Loucy (cell line): Measurements from ENCODE around the gene ADAM8.

Experiments
- H2AFZ ChIP-seq: fragments of 200-600 bp; sonication (generic); 2 replicates; pipeline ENCODE4 v1.6.0; 2016; ENCODE audit warnings: antibody characterized with exemption, mild to moderate bottlenecking, low read length, moderate library complexity
- H3F3A ChIP-seq: fragments of 200-600 bp; 2 replicates; pipeline ENCODE4 v1.6.0; 2016; ENCODE audit warnings: antibody characterized with exemption, low read depth, mild to moderate bottlenecking
- H3K27me3 ChIP-seq: fragments of 200-600 bp; sonication (generic); 2 replicates; pipeline ENCODE4 v1.6.1; 2014; ENCODE audit warnings: low read length, mild to moderate bottlenecking; ENCODE audit not compliant: insufficient read depth, poor library complexity, severe bottlenecking
- H3K36me3 ChIP-seq: fragments of 200-600 bp; sonication (generic); 2 replicates; pipeline ENCODE4 v1.6.1; 2016; ENCODE audit warnings: low read length; ENCODE audit not compliant: insufficient read depth
- H3K4me1 ChIP-seq: fragments of 200-600 bp; sonication (generic); 2 replicates; pipeline ENCODE4 v1.5.1; 2014; ENCODE audit warnings: low read length, mild to moderate bottlenecking; ENCODE audit not compliant: insufficient read depth, poor library complexity, severe bottlenecking
- H3K4me2 ChIP-seq: fragments of 200-600 bp; sonication (generic); 2 replicates; pipeline ENCODE4 v1.6.0; 2014; ENCODE audit warnings: antibody characterized with exemption, low read length, low read depth, mild to moderate bottlenecking; ENCODE audit not compliant: poor library complexity, severe bottlenecking
- H3K4me3 ChIP-seq: fragments of 200-600 bp; sonication (generic); 2 replicates; pipeline ENCODE4 v1.5.1; 2014; ENCODE audit warnings: low read length, mild to moderate bottlenecking, mixed read lengths; ENCODE audit not compliant: poor library complexity, severe bottlenecking
- H3K79me2 ChIP-seq: fragments of 200-600 bp; sonication (generic); 2 replicates; pipeline ENCODE4 v1.6.1; 2014; ENCODE audit warnings: low read length; ENCODE audit not compliant: insufficient read depth
- H3K9ac ChIP-seq: fragments of 200-600 bp; sonication (generic); 2 replicates; pipeline ENCODE4 v1.6.0; 2014; ENCODE audit warnings: mild to moderate bottlenecking, low read depth, low read length, moderate library complexity; ENCODE audit not compliant: poor library complexity, severe bottlenecking
- H3K9me2 ChIP-seq: fragments of 200-600 bp; sonication (generic); replicated peaks from 2 replicates; pipeline ENCODE4 v1.6.1; 2016; ENCODE audit warnings: low read depth, low read length, mixed read lengths
- H3K9me3 ChIP-seq: fragments of 200-600 bp; sonication (generic); 2 replicates; pipeline ENCODE4 v1.6.1; 2014; ENCODE audit warnings: mild to moderate bottlenecking, antibody characterized with exemption, low read length, low read depth; ENCODE audit not compliant: insufficient read depth
- H4K20me1 ChIP-seq: fragments of 200-600 bp; sonication (generic); 2 replicates; pipeline ENCODE4 v1.6.0; 2014; ENCODE audit warnings: antibody characterized with exemption, low read length, mild to moderate bottlenecking; ENCODE audit not compliant: insufficient read depth, poor library complexity, severe bottlenecking
- CTCF ChIP-seq: fragments of 200-600 bp; sonication (generic); conservative IDR thresholded peaks from 2 replicates; pipeline ENCODE4 v1.5.1; 2014; ENCODE audit warnings: mild to moderate bottlenecking, antibody characterized with exemption, low read length
- EZH2phosphoT487 ChIP-seq: fragments of 200-600 bp; IDR thresholded peaks from 2 replicates; pipeline ENCODE4 v1.6.1; 2018; ENCODE audit warnings: antibody characterized with exemption, mild to moderate bottlenecking, moderate library complexity, borderline replicate concordance

ADAM8 gene

GRCh38 chr10:133309100-133309719 is 32.5 kb upstream of the ADAM8 start:
- H3K4me2 ChIP-seq: peak overlapping the region; percentile 91
- peaks cover 11% of the 10 kb centered on the region for H4K20me1 ChIP-seq
- no peaks in the 10 kb centered on the region for H3K27me3 ChIP-seq
- no peak for TF ChIP-seq CTCF
- no peak for TF ChIP-seq EZH2phosphoT487
- no peaks in the 10 kb centered on the region for H3K9me2 ChIP-seq
- H3F3A ChIP-seq: no peaks in the 10 kb centered on the region; the same call in 1 of the 2 replicates
- 0 out of 2 replicates have a peak overlapping the region, but pooled peaks have one; percentile 78 for H2AFZ ChIP-seq
- peaks cover 41% of the 10 kb centered on the region for H3K79me2 ChIP-seq
- H3K36me3 ChIP-seq: no peaks in the 10 kb centered on the region
- H3K9me3 ChIP-seq: no peaks in the 10 kb centered on the region
- H3K9ac ChIP-seq: peak overlapping the region; percentile 82
- H3K4me1 ChIP-seq: peaks cover 17% of the 10 kb centered on the region
- peak overlapping the region; percentile 96 for H3K4me3 ChIP-seq

GRCh38 chr10:133308421-133309099 is 31.9 kb upstream of the ADAM8 start, which contains the start of the genes TUBGCP2 and ZNF511:
TSS of gene TUBGCP2 (minus strand) at chr10:133308872. CDS start at chr10:133302941, 5,931 bp downstream.
TSS of gene ZNF511 (plus strand) at chr10:133308914. CDS start at chr10:133308944, 30 bp downstream.
- peaks cover 48% of the 10 kb centered on the region for H3K79me2 ChIP-seq
- H3K9me2 ChIP-seq: no peaks in the 10 kb centered on the region
- H3K4me2 ChIP-seq: peak within 1 kb of the TSS; percentile 91
- H3K27me3 ChIP-seq: no peaks in the 10 kb centered on the region
- H3K36me3 ChIP-seq: no peaks in the 10 kb centered on the region
- H3F3A ChIP-seq: no peaks in the 10 kb centered on the region; the same call in 1 of the 2 replicates
- H3K4me1 ChIP-seq: peaks cover 17% of the 10 kb centered on the region
- H3K4me3 ChIP-seq: peak within 1 kb of the TSS; percentile 96
- TF ChIP-seq CTCF: peak; percentile 18; the same call in 1 of the 2 replicates
- TF ChIP-seq EZH2phosphoT487: no peak
- peaks cover 11% of the 10 kb centered on the region for H4K20me1 ChIP-seq
- H3K9ac ChIP-seq: peak within 1 kb of the TSS; percentile 82
- peak within 1 kb of the TSS; percentile 78 for H2AFZ ChIP-seq
- no peaks in the 10 kb centered on the region for H3K9me3 ChIP-seq

GRCh38 chr10:133307776-133308420 is 31.2 kb upstream of the ADAM8 start:
- H3F3A ChIP-seq: no peaks in the 10 kb centered on the region; the same call in 1 of the 2 replicates
- no peaks in the 10 kb centered on the region for H3K9me2 ChIP-seq

More at GRCh38 chr10:133307776-133308420, 31.2 kb upstream of the ADAM8 start:
- Histone ChIP-seq H4K20me1 (peaks cover 11% of the 10 kb centered on the region), H3K9ac (peak overlapping the region; percentile 82), H3K79me2 (peaks cover 54% of the 10 kb centered on the region), H2AFZ (peak overlapping the region; percentile 78), H3K9me3 (no peaks in the 10 kb centered on the region), H3K4me2 (peak overlapping the region; percentile 91), H3K27me3 (no peaks in the 10 kb centered on the region), H3K36me3 (no peaks in the 10 kb centered on the region), H3K4me3 (peak overlapping the region; percentile 96), H3K4me1 (peaks cover 17% of the 10 kb centered on the region)
- TF ChIP-seq EZH2phosphoT487: no peak
- peak; percentile 80 for TF ChIP-seq CTCF
